HEK293T (cell line): ENCODE measurements around the gene HCCS.

Experiments
- CTCF ChIA-PET: fragments of 350-600 bp; formaldehyde crosslinking; extraction: SDS; loops from one replicate; lab custom pipeline; 2021; ENCODE audit warnings: antibody characterized with exemption, inconsistent platforms; lab: Yijun Ruan, JAX
- POLR2A ChIA-PET: fragments of 350-600 bp; formaldehyde crosslinking; extraction: SDS; loops from one replicate; lab custom pipeline; 2020; ENCODE audit warnings: antibody characterized with exemption, inconsistent platforms; lab: Yijun Ruan, JAX
- DNase-seq: peaks from one replicate; pipeline ENCODE4 v3.0.0; 2012; ENCODE audit warnings: mixed read lengths; ENCODE audit errors: extremely low spot score
- ARNT ChIP-seq: fragments of 450-650 bp; IDR thresholded peaks from 2 replicates; pipeline ENCODE4 v1.6.1; 2017; ENCODE audit warnings: mild to moderate bottlenecking
- BHLHE40 ChIP-seq: fragments of 450-650 bp; IDR thresholded peaks from 2 replicates; pipeline ENCODE4 v1.6.1; 2016; ENCODE audit warnings: mild to moderate bottlenecking, moderate library complexity, borderline replicate concordance
- CTBP1 ChIP-seq: fragments of 450-650 bp; IDR thresholded peaks from 2 replicates; pipeline ENCODE4 v1.6.1; 2016; ENCODE audit warnings: borderline replicate concordance
- ELF4 ChIP-seq: fragments of 450-650 bp; IDR thresholded peaks from 2 replicates; pipeline ENCODE4 v1.6.1; 2017; ENCODE audit warnings: antibody characterized with exemption
- FOXA1 ChIP-seq: fragments of 450-650 bp; IDR thresholded peaks from 2 replicates; pipeline ENCODE4 v1.6.1; 2016; ENCODE audit warnings: mild to moderate bottlenecking
- FOXK2 ChIP-seq: fragments of 450-650 bp; IDR thresholded peaks from 2 replicates; pipeline ENCODE4 v1.6.1; 2016; ENCODE audit warnings: mild to moderate bottlenecking
- FOXM1 ChIP-seq: fragments of 450-650 bp; IDR thresholded peaks from 2 replicates; pipeline ENCODE4 v1.6.1; 2017; ENCODE audit warnings: mild to moderate bottlenecking, borderline replicate concordance
- HDGF ChIP-seq: fragments of 450-650 bp; IDR thresholded peaks from 2 replicates; pipeline ENCODE4 v1.6.1; 2017; ENCODE audit warnings: antibody characterized with exemption, borderline replicate concordance
- L3MBTL2 ChIP-seq: fragments of 450-650 bp; conservative IDR thresholded peaks from 2 replicates; pipeline ENCODE4 v1.6.1; 2016; ENCODE audit warnings: mild to moderate bottlenecking
- LEF1 ChIP-seq: fragments of 450-650 bp; IDR thresholded peaks from 2 replicates; pipeline ENCODE4 v1.6.1; 2017; ENCODE audit warnings: mild to moderate bottlenecking, borderline replicate concordance
- NFRKB ChIP-seq: fragments of 450-650 bp; IDR thresholded peaks from 2 replicates; pipeline ENCODE4 v1.6.1; 2016; ENCODE audit warnings: mild to moderate bottlenecking, moderate library complexity
- SP1 ChIP-seq: fragments of 450-650 bp; IDR thresholded peaks from 2 replicates; pipeline ENCODE4 v1.6.1; 2017
- SUZ12 ChIP-seq: fragments of 450-650 bp; IDR thresholded peaks from 2 replicates; pipeline ENCODE4 v1.6.1; 2016; ENCODE audit warnings: mild to moderate bottlenecking
- TARDBP ChIP-seq: fragments of 450-650 bp; IDR thresholded peaks from 2 replicates; pipeline ENCODE4 v1.6.1; 2016
- ZNF384 ChIP-seq: fragments of 450-650 bp; IDR thresholded peaks from 2 replicates; pipeline ENCODE4 v1.6.1; 2016
- TF ChIP-seq, protein P1 (sequence below): fragments of 450-650 bp; IDR thresholded peaks from 2 replicates; pipeline ENCODE4 v1.6.1; 2016

Gene HCCS

GRCh38 chrX:11130136-11130535, 19.0 kb downstream of the HCCS start:
- POLR2A ChIA-PET, result no interaction called here
- no peak for TF ChIP-seq NFRKB
- TF ChIP-seq L3MBTL2, result no peak
- no peak for TF ChIP-seq ELF4
- TF ChIP-seq FOXA1, result no peak
- TF ChIP-seq ARNT, result no peak
- TF ChIP-seq FOXM1, result no peak
- no peak for TF ChIP-seq HDGF
- CTCF ChIA-PET, result interaction anchor here (1.0 kb wide), 1 partner anchor 940 kb away, joined by 6 read pairs; no protein-coding TSS in a partner anchor
- DNase-seq, result no peak

DNA sequence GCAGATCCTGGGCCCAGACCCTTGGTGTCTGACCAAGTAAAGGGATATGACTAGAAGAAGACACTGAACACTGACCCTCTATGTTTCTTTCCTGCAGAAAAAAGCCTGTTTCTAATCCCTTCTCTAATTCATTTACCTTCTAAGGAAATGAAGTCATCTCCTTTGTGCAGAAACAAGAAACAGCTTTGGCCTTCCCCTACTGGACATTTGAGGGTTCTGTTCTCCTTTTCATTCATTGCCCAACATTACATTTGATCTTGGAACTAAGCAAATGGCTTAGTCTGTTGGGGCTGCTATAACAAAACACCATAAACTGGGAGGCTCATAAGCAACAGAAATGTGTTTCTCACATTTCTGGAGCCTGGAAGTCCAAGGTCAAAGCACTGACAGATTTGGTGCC, 20.0 kb downstream of the HCCS start:
- DNase-seq, result no peak
- ChIA-PET CTCF (interaction anchor here (1.0 kb wide), 1 partner anchor 941 kb away, joined by 6 read pairs; no protein-coding TSS in a partner anchor), POLR2A (no interaction called here)
- TF ChIP-seq SUZ12 (no peak), SP1 (no peak), CTBP1 (no peak), NFRKB (no peak), FOXM1 (no peak), FOXA1 (no peak), FOXK2 (no peak), LEF1 (no peak), BHLHE40 (no peak), ELF4 (no peak), ARNT (no peak), TARDBP (no peak), ZNF384 (no peak), L3MBTL2 (no peak), HDGF (no peak)
- TF ChIP-seq, protein P1, sequence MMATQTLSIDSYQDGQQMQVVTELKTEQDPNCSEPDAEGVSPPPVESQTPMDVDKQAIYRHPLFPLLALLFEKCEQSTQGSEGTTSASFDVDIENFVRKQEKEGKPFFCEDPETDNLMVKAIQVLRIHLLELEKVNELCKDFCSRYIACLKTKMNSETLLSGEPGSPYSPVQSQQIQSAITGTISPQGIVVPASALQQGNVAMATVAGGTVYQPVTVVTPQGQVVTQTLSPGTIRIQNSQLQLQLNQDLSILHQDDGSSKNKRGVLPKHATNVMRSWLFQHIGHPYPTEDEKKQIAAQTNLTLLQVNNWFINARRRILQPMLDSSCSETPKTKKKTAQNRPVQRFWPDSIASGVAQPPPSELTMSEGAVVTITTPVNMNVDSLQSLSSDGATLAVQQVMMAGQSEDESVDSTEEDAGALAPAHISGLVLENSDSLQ, result no peak

DNA sequence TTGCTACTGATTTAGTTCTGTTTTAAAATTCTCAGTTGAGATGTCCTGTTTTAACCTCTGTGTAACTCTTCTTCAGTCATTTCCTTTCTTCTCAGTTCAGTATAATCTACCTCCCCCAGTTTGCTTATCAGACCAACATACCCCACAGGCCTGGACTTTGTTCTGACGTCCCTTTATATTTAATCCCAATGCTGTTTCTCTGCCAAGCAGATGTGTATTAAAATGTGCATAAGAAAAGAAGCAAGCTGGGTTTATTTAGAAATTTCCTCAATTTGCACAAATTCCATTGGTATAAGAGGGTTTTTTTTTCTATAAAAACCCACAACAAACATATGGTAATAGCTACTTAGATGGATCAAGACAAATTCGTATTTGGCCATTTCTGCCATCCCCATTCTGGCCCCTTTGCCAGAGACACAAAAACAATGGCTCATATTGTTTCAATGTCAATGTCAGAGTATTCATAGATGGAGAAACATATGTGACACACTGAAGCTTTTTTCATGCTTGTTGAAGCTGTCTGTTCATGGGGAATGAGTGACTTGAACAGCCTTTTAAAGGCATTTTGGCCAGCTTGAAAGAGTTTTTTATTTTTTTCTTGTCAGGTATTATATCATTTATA, 24.5 kb downstream of the HCCS start:
- DNase-seq, result no peak
- TF ChIP-seq FOXA1 (no peak), HDGF (no peak)
- CTCF ChIA-PET, result interaction anchor here (0.6 to 0.9 kb wide), 2 partner anchors 16 to 633 kb away, joined by 3 read pairs; no protein-coding TSS in a partner anchor
- POLR2A ChIA-PET, result no interaction called here

GRCh38 chrX:11137543-11138139, 26.5 kb downstream of the HCCS start:
- DNase-seq, result no peak
- ChIA-PET CTCF (interaction anchor here (0.7 kb wide), 1 partner anchor 216 kb away, joined by 5 read pairs; no protein-coding TSS in a partner anchor), POLR2A (no interaction called here)
- peak; percentile 82 for TF ChIP-seq ZNF384
- TF ChIP-seq L3MBTL2, result no peak

- no peak for DNase-seq
- TF ChIP-seq ELF4, result no peak
- no peak for TF ChIP-seq CTBP1
- TF ChIP-seq L3MBTL2, result no peak
- no peak for TF ChIP-seq FOXM1
- TF ChIP-seq SP1, result no peak
- TF ChIP-seq BHLHE40, result no peak
- TF ChIP-seq LEF1, result no peak
- no peak for TF ChIP-seq NFRKB
- TF ChIP-seq, protein P1, result no peak
- TF ChIP-seq ARNT, result no peak
- TF ChIP-seq SUZ12, result no peak
- TF ChIP-seq FOXA1, result no peak
- POLR2A ChIA-PET, result no interaction called here
- CTCF ChIA-PET, result no interaction called here
These were observed 27.6 kb downstream of the HCCS start for GRCh38 chrX:11138498-11139390.

DNA sequence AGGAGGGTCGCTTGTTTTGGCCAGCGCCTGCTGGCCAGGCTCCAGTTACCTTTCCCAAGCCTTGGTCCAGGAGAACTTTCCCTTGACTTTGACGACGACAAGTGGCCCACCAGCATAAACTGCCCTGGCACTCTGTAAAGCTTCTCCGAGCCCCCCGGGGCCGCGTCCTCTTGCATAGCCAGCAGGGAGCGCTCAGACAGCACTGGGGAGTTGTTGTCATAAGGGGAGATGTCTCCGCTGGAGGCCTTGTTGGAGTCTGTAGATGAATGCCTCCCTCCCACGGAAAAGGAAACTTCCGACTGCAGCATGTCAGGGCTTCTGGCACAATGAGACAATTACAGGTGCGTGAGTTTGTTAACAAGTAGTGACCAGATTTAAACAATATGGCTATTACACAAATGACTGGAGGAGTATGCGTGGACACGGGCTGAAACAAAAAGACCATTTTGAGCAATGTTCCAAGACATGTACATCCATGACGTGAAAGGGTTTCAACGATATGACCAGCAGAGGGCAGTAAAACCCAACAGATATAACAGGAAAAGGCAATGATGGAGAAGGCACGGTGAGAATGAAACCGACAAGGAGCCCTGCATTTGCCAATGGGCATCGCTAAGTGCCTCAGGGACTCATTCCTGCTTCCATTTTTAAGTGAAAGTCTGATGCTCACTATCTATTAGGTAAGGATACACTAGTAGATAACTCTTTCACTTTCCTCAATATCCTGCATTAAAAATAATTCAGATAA, 33.0 kb downstream of the HCCS start:
- TF ChIP-seq FOXK2 (no peak), L3MBTL2 (no peak), FOXM1 (no peak), SP1 (no peak), ELF4 (no peak), ARNT (no peak), ZNF384 (no peak)
- DNase-seq, result peak; percentile 65
- ChIA-PET POLR2A (no interaction called here), CTCF (interaction anchor here (0.6 to 0.8 kb wide), 2 partner anchors 11 to 326 kb away, joined by 3 read pairs; no protein-coding TSS in a partner anchor)
